Peyer's patch (tissue), 4 donors: ENCODE data around the gene YIF1A.

Source experiments
- CTCF ChIP-seq, 6 experiments: fragments of 450-650 bp in 4 of 6; fragments of 200-600 bp in 2 of 6; sonication (generic) in 1 of 6; IDR thresholded peaks; one replicate each; pipeline ENCODE4 v1.5.1; 2017 to 2019; ENCODE audit warnings: antibody characterized with exemption in 6 of 6, mild to moderate bottlenecking in 3 of 6, moderate library complexity in 1 of 6
- POLR2A ChIP-seq, 2 donors: fragments of 450-650 bp; IDR thresholded peaks; one replicate each; pipeline ENCODE4 v1.5.1; 2017; ENCODE audit warnings: antibody characterized with exemption in 2 of 2, mild to moderate bottlenecking in 2 of 2, moderate library complexity in 2 of 2

- no peak for TF ChIP-seq CTCF (IDR thresholded peaks at IDR 0.05)
- no peak for TF ChIP-seq POLR2A (IDR thresholded peaks at IDR 0.05)
Observed at GRCh38 chr11:66274219-66274618, 14.7 kb downstream of the YIF1A start.
